Vagina (tissue), 2 donors: ENCODE results near the gene PRKRIP1. TPM values are rescaled to one million over a fixed set of nuclear protein-coding genes. Genes with fewer than 3 reads are reported as not detected.

Source experiments
- DNase-seq, 2 donors: peaks; one replicate each; pipeline ENCODE4 v3.0.0-alpha.2; 2017; ENCODE audit errors: extremely low spot score in 2 of 2
- H3K27ac ChIP-seq: fragments of 200-600 bp; sonication (generic); one replicate; pipeline ENCODE4 v1.5.1; 2019
- H3K27me3 ChIP-seq: fragments of 200-600 bp; sonication (generic); one replicate; pipeline ENCODE4 v1.5.1; 2019
- H3K36me3 ChIP-seq, 2 donors: fragments of 200-600 bp; sonication (generic); one replicate each; pipeline ENCODE4 v1.5.1; 2017 to 2019
- H3K4me1 ChIP-seq: fragments of 200-600 bp; sonication (generic); one replicate; pipeline ENCODE4 v1.5.1; 2019
- H3K4me3 ChIP-seq, 2 donors: fragments of 200-600 bp; sonication (generic); 1 replicate in 1 of 2; 2 replicates in 1 of 2; pipeline ENCODE4 v1.5.1; 2016 to 2019
- H3K9me3 ChIP-seq: fragments of 200-600 bp; sonication (generic); one replicate; pipeline ENCODE4 v1.5.1; 2019
- CTCF ChIP-seq, 3 experiments: fragments of 450-650 bp in 2 of 3; fragments of 200-600 bp in 1 of 3; sonication (generic) in 1 of 3; IDR thresholded peaks; one replicate each; pipeline ENCODE4 v1.5.1; 2017 to 2019; ENCODE audit warnings: antibody characterized with exemption in 3 of 3, mild to moderate bottlenecking in 2 of 3, moderate library complexity in 2 of 3
- POLR2A ChIP-seq, 2 donors: fragments of 450-650 bp; IDR thresholded peaks; one replicate each; pipeline ENCODE4 v1.6.1; 2017; ENCODE audit warnings: antibody characterized with exemption in 2 of 2, mild to moderate bottlenecking in 2 of 2, moderate library complexity in 2 of 2
- POLR2AphosphoS5 ChIP-seq, 2 donors: sonication (generic); formaldehyde crosslinking; IDR thresholded peaks; one replicate each; pipeline ENCODE4 v1.9.0; 2017; ENCODE audit warnings: antibody characterized with exemption in 2 of 2, mild to moderate bottlenecking in 2 of 2, low read depth in 1 of 2; ENCODE audit not compliant: insufficient read depth in 1 of 2
- intact Hi-C: fragments of 100-400 bp; cut with DNase I; formaldehyde crosslinking; loops from one replicate; pipeline ENCODE4 v1.15.1; 2023
- total RNA-seq: library from RNA; depleted of rRNA; stranded (reverse); fragments of >200 nt; gene quantifications from one replicate; pipeline ENCODE4 v1.2.3, GENCODE V29; 2016

PRKRIP1 gene
- total RNA-seq, 1 donor from 2014 or later, result 17.4 TPM

GRCh38 chr7:102439963-102440795, 44.0 kb downstream of the PRKRIP1 start:
- peaks cover 8% of the 10 kb centered on the region for H3K4me1 ChIP-seq
- intact Hi-C loops, result no loop called here
- TF ChIP-seq POLR2AphosphoS5 (IDR thresholded peaks at IDR 0.05; ENCODE audit: insufficient read depth in 1 of 2, low read depth in 1 of 2), result no peak
- no peak overlapping the region for H3K4me3 ChIP-seq
- H3K27me3 ChIP-seq, result no peaks in the 10 kb centered on the region
- no peak for DNase-seq
- H3K36me3 ChIP-seq, result peaks cover 0 to 4% of the 10 kb centered on the region in 2 donors
- no peaks in the 10 kb centered on the region for H3K9me3 ChIP-seq
- H3K27ac ChIP-seq, result no peak overlapping the region

- intact Hi-C loops, result no loop called here
- Histone ChIP-seq H3K36me3 (peaks cover 0 to 14% of the 10 kb centered on the region in 2 donors), H3K4me3 (no peak overlapping the region), H3K4me1 (peaks cover 3% of the 10 kb centered on the region), H3K27me3 (no peaks in the 10 kb centered on the region), H3K27ac (no peak overlapping the region), H3K9me3 (no peaks in the 10 kb centered on the region)
- no peak for DNase-seq
- TF ChIP-seq POLR2AphosphoS5 (IDR thresholded peaks at IDR 0.05; ENCODE audit: insufficient read depth in 1 of 2, low read depth in 1 of 2), result no peak
Measured at GRCh38 chr7:102444961-102445673, 49.0 kb downstream of the PRKRIP1 start.

GRCh38 chr7:102445674-102446071, 49.5 kb downstream of the PRKRIP1 start:
- no peaks in the 10 kb centered on the region for H3K4me1 ChIP-seq
- H3K4me3 ChIP-seq, result no peak overlapping the region
- intact Hi-C loops, result no loop called here
- no peak overlapping the region for H3K27ac ChIP-seq
- no peak for DNase-seq
- H3K9me3 ChIP-seq, result no peaks in the 10 kb centered on the region
- no peaks in the 10 kb centered on the region for H3K27me3 ChIP-seq
- H3K36me3 ChIP-seq, result peaks cover 0 to 14% of the 10 kb centered on the region in 2 donors
- TF ChIP-seq POLR2A (IDR thresholded peaks at IDR 0.05) (no peak), POLR2AphosphoS5 (IDR thresholded peaks at IDR 0.05; ENCODE audit: insufficient read depth in 1 of 2, low read depth in 1 of 2) (no peak), CTCF (IDR thresholded peaks at IDR 0.05) (no peak)

GRCh38 chr7:102446387-102447156, 50.4 kb downstream of the PRKRIP1 start:
- no peak overlapping the region for H3K27ac ChIP-seq
- intact Hi-C loops, result no loop called here
- no peak for TF ChIP-seq CTCF (IDR thresholded peaks at IDR 0.05)

GRCh38 chr7:102447311-102447710, 51.1 kb downstream of the PRKRIP1 start:
- H3K27me3 ChIP-seq, result no peaks in the 10 kb centered on the region
- no peaks in the 10 kb centered on the region for H3K4me1 ChIP-seq
- no peak overlapping the region for H3K27ac ChIP-seq
- no peaks in the 10 kb centered on the region for H3K9me3 ChIP-seq
- no peak for DNase-seq
- intact Hi-C loops, result no loop called here
- no peak overlapping the region for H3K4me3 ChIP-seq
- no peak for TF ChIP-seq CTCF (IDR thresholded peaks at IDR 0.05)
- no peak for TF ChIP-seq POLR2A (IDR thresholded peaks at IDR 0.05)
- H3K36me3 ChIP-seq, result peaks cover 0 to 14% of the 10 kb centered on the region in 2 donors

More at GRCh38 chr7:102446387-102447156, 50.4 kb downstream of the PRKRIP1 start:
- no peak for DNase-seq
- Histone ChIP-seq H3K9me3 (no peaks in the 10 kb centered on the region), H3K4me1 (no peaks in the 10 kb centered on the region), H3K36me3 (peaks cover 0 to 14% of the 10 kb centered on the region in 2 donors), H3K27me3 (no peaks in the 10 kb centered on the region), H3K4me3 (no peak overlapping the region)
